ENCODE data around the gene BDKRB1. TPM values are rescaled to one million over a fixed set of nuclear protein-coding genes. Genes with fewer than 3 reads are reported as not detected.

The BDKRB1 gene
- polyA plus RNA-seq, 4 donors = 0.12 to 0.50 (median 0.31) TPM; not detected in 1

DNA sequence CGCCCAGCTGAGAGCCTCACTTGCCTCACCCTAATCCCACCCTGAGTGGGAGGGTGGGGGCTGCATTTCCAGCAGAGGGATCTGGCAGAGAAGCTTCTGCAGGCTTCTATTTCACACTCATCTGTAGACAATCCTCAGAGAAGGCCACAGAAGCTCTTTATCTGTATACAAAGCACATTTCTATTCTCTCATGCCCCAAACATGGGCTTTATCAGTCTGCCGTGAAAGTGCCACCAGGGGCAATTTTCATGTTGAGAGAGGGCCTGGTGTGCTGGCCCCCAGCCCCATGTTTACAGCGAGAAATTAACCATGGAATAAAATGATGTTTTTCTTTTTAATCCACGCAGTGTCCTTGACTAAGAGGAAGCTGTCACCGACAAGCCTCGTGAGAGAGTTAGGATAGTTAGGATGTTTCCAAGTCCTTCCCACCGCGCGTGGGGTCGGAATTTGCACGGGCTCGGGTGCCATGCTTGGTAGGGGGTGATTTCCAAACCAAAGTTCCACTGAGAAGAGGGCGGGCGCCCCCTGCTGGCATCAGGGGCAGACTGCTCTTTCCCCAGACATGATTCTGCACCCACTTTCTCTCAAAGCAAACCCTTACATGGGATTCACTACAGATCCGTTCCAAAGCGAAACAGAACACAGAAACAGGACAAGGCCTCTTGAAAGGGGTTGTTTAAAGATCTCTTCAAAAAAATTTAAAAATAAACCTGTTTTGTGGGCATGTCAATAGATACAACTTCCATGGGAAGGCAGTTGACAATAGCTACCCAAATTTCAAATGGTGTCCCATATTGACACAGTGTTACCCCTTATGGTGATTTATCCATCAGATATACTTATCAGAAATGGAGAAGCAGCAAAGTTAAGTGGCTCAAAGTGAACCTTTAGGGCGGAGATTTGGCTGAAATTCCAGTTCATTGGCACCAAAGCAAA is 19.4 kb downstream of the BDKRB1 start:
- DNase-seq (ENCODE audit: low read depth in 4 of 4, low spot score in 3 of 4) = peak in 3 of 4 donors; percentile 33 to 50 (median 47)

DNA sequence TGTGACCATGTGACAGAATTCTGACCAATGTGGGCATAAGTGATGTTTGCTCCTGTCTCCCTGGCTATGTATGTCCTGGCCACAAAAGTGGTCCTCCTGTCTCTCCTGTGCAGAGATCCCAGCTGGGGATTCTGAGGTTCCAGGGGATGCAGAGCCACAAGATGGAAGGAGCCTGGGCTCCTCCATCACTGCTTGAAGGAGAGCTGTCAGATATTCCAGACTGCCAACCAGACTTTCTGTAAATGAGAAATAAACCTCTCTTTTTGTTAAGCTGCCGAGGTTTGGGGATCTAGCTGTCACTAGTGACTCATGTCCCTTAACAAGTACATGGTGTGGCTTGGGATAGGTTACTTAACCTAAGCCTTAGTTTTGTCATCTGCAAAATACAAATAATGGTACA is 21.9 kb downstream of the BDKRB1 start:
- no peak for DNase-seq (ENCODE audit: low read depth in 4 of 4, low spot score in 3 of 4)

DNA sequence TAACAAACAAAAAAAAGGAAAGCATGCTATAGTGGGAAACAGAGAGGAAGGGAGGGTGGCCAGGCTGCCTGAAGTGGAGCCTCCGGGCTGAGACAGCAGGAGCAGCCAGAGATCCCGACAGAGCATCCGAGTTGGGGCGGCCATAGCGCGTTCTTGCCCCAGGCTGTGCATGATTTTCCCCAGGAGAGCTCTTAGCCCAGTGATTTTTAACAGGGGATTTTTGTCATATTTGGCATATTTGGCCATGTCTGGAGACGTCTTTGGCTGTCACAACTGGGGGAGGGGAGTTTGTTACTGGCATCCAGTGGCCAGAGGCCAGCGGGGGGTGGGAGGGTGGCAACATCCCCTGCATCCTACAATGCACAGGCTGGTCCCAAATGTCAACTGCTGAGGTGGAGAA is 23.6 kb downstream of the BDKRB1 start:
- no peak for DNase-seq (ENCODE audit: low read depth in 4 of 4, low spot score in 3 of 4)

DNA sequence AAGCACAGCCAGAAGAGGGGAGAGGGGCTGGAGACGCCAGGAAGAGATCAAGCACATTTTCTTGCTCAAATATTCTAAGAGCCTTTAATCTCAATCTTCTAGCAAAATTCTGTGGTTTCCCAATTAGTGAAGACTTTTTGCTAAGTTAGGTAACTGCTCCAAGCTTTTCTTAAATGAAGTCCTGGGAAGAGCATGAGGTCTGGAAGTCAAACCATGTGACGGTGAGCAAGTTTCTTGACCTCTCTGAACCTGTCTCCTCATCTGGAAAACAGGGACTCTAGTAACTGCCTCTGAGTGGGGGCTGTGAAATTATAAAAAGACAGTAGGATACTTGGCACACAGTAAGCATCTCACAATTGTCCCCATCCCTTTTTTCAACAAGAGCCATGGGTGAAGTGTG is 24.1 kb downstream of the BDKRB1 start:
- no peak for DNase-seq (ENCODE audit: low read depth in 4 of 4, low spot score in 3 of 4)

DNA sequence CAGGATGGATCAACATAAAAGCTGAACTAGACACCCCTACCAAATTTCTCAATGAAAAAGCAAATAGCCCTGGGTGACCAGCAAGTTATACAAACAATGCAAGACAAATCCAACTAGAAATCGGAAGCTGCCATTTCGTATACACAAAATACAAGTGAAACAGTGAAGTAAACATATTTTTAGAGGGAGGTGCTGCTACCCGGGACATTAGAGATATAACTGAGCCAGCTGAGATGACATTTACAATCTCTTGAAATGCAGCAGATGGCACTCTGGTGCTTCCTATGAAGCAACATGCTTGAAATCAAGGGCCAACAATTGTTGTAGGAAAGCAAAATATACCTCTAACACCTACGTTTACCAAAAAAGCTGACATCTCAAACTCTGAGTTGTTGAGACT is 25.5 kb downstream of the BDKRB1 start:
- no peak for DNase-seq (ENCODE audit: low read depth in 4 of 4, low spot score in 3 of 4)

DNA sequence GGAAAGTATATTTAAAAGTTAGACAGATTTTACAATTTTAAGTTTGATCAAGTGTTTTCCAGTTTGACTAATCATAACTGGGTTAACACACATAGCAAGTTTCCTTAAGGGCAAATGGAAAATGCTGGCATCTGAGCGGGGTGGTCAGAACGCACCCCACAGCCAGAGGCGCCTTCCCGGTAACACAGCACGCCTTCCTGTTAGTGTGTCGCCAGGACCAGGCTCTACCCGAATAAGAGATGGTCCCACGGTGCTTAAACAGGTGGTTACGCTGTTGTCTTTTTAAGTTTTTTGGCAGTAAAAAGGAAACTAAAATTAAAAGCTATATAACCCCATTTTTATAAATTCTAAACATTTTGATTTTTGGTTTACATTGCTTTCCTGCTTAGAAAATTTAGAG is 28.0 kb downstream of the BDKRB1 start:
- no peak for DNase-seq (ENCODE audit: low read depth in 4 of 4, low spot score in 3 of 4)

DNA sequence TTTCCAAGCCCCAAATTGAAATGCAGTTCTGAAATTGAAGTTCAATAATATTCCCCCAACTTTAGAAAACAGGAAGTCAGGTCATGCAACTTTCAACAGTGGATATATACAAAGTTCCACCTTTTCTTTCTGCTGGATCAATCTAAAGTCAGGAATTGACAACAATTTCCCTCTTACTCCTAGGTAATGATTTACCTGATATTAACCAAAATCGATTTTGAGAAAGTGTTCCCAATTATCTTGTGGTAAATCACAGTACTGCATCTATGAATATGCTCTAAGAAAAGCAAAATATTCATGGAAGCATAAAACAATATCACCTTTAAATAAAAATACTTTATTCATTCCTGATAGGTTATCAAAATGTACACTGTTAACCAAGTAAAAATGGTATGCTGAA is 28.4 kb downstream of the BDKRB1 start:
- no peak for DNase-seq (ENCODE audit: low read depth in 4 of 4, low spot score in 3 of 4)

DNA sequence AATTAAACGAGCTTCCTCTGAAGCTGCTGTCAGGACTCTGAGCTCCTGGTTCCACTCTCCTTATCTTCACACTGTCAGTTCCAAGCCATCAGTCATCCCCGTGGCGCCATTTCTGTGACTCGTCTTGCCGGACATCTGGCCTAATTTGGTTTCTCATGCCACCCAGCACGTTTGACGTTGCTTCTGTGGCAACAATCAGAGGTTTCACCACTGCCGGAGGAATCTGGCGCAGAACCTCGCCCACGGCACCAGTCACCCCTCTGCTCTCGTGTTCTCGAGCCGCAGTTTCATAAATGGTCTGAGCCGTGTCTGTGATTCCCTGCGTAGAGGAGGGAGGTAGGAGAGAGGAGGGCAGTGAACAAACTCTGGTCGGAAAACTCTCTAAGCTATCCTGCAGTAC is 29.7 kb downstream of the BDKRB1 start:
- DNase-seq (ENCODE audit: low read depth in 4 of 4, low spot score in 3 of 4) = no peak

DNA sequence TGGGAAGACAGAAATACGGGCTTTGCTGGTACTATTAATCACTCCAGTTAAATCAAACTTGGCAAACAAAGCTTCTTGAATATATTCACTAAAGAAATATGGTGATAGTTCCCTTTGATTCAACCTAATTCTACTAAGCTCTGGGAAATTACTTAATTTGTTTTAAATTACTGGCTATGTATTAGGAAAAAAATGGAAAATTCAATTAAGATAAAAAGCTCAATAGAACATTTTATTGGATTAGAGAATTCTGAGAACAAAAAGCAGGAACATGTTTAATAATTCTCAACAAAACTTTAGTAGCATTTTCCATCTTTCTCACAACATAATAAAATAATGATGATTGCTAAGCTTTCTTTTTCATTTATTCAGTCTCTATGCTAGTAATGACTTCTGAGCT is 30.2 kb downstream of the BDKRB1 start:
- no peak for DNase-seq (ENCODE audit: low read depth in 4 of 4, low spot score in 3 of 4)

DNA sequence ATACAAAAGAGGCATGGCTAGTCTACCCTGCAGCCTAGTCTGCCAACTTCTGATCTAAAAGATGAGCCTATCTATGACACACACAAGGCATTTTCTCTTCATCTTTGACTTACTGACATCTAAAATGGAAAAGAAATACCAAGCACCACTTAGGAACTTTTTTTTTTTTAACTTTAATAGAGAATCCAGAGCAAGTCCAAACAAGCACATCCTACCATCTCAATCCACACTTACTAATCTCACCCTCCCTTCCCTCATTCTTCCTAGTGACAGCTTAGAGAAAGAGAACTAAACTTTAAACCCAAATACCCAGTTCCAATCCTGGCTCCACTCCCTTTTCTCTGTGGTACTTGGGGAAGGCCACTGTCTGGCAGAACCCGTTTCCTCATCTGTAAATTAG is 31.8 kb downstream of the BDKRB1 start:
- DNase-seq (ENCODE audit: low read depth in 4 of 4, low spot score in 3 of 4) = no peak

DNA sequence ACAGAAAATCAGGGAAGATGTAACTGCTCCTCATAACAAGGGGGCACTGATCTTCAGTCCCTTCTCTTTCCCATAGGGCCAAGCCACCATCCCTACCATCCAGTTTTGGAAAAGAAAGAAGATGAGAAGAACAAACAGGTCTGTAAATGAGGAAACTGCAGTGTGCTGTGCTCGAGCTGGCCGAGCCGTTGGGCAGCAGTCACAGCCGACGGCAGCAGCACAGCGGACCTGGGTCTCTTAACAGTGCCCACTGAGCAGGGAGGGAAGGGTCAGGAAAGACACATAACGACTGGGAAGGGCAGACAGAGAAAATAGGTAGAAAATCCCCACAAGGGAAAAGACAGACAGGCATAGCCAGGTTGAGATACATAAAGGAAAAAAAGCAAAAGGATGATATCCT is 38.2 kb downstream of the BDKRB1 start:
- no peak for DNase-seq (ENCODE audit: low read depth in 4 of 4, low spot score in 3 of 4)

DNA sequence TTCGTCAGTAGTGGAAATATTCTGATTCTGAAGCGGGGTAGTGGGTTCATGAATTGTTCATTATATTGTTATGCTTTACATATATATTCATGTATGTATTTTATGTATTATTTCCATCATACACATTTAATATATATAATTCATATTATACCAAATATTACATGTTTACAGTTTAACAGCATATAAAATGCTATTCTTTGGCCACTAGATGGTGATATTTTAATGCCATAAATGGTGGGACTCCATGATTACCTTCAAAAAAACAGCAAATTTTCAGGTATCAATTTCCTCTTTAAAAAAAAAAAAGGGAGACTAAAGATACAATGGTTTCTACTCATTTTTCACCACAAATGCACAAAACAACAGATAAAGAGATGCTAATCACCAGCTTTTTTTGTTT is 41.0 kb downstream of the BDKRB1 start:
- DNase-seq (ENCODE audit: low read depth in 4 of 4, low spot score in 3 of 4) = no peak

DNA sequence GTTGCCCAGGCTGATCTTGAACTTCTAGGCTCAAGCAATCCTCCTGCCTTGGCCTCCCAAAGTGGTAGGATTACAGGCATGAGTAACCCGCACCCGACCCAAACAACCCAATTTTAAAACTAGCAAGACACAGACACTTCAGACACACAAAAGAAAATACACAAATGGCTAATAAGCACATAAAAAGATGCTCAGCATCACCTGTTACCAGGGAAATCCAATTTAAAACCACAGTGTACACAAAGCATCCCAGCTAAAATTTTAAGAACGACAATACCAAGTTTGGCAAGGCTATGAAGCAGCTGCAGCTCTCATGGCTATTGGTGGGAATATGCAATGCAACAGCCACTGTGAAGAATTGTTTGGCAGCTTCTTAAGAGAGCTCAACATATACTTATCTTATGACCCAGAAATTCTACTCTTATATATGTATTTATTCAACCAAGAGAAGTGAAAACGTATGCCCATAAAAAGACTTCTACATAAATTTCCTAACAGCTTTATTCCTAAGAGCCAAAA is 42.0 kb downstream of the BDKRB1 start:
- no peak for DNase-seq (ENCODE audit: low read depth in 4 of 4, low spot score in 3 of 4)

DNA sequence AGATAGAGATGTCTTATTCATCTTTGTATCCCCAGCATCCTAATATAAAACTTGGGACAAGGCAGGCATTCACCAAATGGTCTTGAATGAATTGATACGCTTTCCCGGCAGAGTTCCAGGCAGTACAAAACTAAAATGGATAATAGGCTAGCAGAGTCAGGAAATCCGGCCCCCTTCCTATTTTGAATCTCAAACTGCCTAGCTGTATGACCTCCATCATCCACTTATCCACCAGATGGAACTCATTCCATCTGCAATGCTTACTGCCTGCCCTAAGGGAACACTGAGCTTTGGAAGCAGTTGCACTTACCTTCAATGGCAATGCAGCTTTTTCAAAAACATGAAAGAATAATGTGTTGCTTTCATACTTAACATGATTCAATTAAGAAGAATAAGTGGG is 43.4 kb downstream of the BDKRB1 start:
- DNase-seq (ENCODE audit: low read depth in 4 of 4, low spot score in 3 of 4) = no peak

DNA sequence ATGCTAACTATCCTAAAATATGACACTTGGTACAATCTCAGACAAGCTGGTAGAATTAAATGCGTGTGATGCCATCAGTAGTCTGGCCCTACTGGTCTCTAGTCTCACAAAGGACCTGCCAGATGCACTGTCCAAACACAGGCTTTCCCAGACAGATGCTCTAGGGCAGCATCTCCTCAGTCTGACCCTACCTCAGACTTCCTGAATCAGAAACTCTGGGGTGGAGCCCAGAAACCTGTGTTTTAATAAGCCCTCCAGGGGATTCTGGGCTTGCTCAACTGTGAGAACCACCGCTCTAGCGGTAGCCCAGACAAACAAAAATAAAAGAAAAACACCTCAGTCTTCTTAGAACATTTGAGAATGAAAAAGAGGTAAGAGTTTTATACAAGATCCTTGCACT is 48.0 kb downstream of the BDKRB1 start:
- no peak for DNase-seq (ENCODE audit: low read depth in 4 of 4, low spot score in 3 of 4)

DNA sequence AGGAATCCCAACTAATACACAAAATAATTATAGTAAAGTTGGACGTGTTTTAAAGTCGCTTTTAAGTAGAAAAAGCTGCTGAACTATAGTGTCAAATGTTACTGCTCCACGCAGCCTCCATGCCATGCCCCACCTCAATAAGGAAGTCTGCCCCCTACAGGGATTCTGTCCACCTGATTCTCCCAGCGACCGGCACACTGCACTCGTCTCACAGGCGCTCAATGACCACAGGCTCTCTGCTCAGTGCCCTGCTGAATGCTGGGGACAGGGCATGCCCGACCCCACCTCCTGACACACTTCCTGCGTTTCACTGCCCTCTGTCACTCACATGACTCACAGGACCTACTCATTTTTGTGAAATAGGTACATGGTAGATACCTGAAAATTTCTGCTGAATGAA is 48.9 kb downstream of the BDKRB1 start:
- no peak for DNase-seq (ENCODE audit: low read depth in 4 of 4, low spot score in 3 of 4)

DNA sequence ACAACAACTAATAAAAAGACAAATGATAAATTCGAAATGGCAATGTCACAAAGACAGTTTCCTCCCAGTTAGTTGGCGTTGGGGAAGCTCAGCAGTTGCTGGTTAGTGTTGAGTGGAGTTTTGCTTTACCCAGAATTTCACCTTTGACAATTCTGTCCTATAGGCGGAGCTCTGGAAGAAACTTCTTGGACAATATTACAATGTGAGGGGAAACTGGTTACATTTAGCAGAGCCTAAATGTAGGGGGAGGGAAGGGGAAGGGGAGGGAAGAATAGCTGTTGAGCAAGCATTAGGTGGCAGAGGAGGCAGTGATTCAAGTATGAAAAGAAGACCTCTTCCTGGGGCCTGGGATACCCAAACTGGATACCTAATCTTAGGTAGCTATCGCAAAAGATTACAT is 51.4 kb downstream of the BDKRB1 start:
- DNase-seq (ENCODE audit: low read depth in 4 of 4, low spot score in 3 of 4) = no peak

DNA sequence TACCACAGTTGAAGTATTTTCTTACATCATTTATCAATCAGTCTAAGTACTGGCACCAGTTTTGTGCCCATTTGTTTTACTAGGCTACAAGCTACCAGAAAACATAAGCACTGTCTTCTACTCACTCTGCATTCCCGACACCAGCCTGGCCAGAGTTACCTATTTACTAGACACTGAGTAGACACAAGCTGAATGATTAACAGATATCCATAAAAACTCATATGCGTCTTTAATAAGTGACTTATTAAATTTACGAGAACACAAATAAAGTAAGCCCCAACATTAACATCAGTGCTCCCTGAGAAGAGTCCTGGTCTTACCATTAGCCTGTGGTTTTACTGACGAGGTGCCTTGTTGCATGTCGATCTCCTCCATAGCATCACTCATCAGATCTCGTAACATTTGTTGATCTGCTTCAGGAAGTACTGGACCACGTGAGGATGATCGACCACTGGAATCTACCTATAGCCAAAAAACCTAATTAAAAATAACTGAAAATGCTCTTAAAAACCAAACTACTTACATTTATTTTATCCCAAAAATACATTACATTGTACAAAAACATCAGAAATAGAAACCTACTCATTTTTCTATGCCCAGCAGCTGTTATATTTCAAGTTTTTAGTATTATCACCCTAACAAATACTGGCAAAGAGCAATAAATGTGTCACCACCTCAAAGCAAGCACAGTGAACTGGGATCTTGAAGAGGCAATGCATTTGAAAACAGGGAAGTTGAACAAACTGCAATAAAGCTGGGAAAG is 53.3 kb downstream of the BDKRB1 start:
- DNase-seq (ENCODE audit: low read depth in 4 of 4, low spot score in 3 of 4) = peak in 2 of 4 donors; percentile 27 to 34

DNA sequence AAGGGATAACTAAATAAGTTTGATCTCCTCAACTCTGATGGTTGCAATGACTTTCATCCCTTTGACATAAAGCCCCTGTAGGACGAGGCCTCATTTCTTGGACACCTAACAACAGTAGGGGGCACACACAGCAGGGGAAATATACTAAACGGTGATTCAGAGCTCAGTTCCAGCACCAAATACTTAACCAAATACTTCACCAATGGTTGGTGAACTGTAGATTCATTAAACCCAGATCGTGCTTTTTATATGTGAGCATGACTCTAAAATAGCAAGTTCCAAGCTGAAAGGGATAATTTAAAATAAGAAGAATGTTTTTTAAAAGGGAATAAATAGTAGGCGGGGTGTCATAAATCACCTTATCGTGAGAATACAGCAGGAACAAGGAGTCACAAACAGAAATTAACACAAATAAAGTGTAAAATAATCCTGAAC is 53.9 kb downstream of the BDKRB1 start:
- no peak for DNase-seq (ENCODE audit: low read depth in 4 of 4, low spot score in 3 of 4)

DNA sequence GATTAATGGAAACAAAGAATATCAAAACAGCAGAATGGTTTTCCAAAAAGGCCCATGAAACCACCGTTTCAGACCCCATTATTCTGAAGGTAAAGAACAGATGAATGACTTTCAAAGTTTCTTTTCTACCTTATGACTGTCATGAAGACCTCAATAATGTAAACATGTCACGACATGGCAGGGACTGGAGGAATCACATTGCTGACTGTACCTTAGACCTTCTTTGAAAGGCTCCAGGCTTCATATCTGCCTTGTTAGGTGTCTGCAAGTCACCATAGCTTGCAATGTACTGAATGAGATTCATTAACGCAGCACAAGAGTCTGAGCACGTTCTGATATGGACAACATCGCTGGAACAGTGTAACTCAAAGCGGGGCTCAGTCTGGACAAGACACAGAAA is 54.9 kb downstream of the BDKRB1 start:
- DNase-seq (ENCODE audit: low read depth in 4 of 4, low spot score in 3 of 4) = no peak

All from right renal pelvis (tissue), 4 donors.